Endothelial cell (in vitro differentiated cells): ENCODE results near the gene CDKAL1. TPM values are rescaled to one million over a fixed set of nuclear protein-coding genes. Genes with fewer than 3 reads are reported as not detected.

ENCODE experiments used
- DNase-seq: peaks from one replicate; pipeline ENCODE4 v3.0.0; 2021; ENCODE audit warnings: low spot score
- H3K27ac Mint-ChIP-seq: one replicate; pipeline ENCODE4 v1.8.0; 2021; ENCODE audit warnings: mixed read lengths, inconsistent platforms; ENCODE audit not compliant: unreplicated experiment
- H3K27me3 Mint-ChIP-seq: one replicate; pipeline ENCODE4 v1.8.0; 2021; ENCODE audit warnings: mild to moderate bottlenecking, moderate library complexity, mixed read lengths, inconsistent platforms; ENCODE audit not compliant: unreplicated experiment
- H3K36me3 Mint-ChIP-seq: one replicate; pipeline ENCODE4 v1.8.0; 2021; ENCODE audit warnings: mild to moderate bottlenecking, low read depth, mixed read lengths, inconsistent platforms; ENCODE audit not compliant: unreplicated experiment
- H3K4me1 Mint-ChIP-seq: one replicate; pipeline ENCODE4 v1.8.0; 2021; ENCODE audit warnings: mild to moderate bottlenecking, mixed read lengths, inconsistent platforms; ENCODE audit not compliant: unreplicated experiment
- H3K4me3 Mint-ChIP-seq: one replicate; pipeline ENCODE4 v1.8.0; 2021; ENCODE audit warnings: mild to moderate bottlenecking, mixed read lengths, inconsistent platforms; ENCODE audit not compliant: unreplicated experiment
- H3K9me3 Mint-ChIP-seq: one replicate; pipeline ENCODE4 v1.8.0; 2021; ENCODE audit warnings: mixed read lengths, inconsistent platforms; ENCODE audit not compliant: unreplicated experiment
- CTCF ChIP-seq: fragments of 200-600 bp; sonication (generic); IDR thresholded peaks from one replicate; pipeline ENCODE4 v1.5.0; 2021; ENCODE audit warnings: antibody characterized with exemption; ENCODE audit not compliant: unreplicated experiment
- total RNA-seq: library from RNA; stranded (reverse); fragmentation: NEBNext Ultra II Directional; extraction: Animal tissue kit (Norgen Biotek cat#: 25700); gene quantifications from one replicate; pipeline ENCODE4 v1.2.1, GENCODE V29; 2021; ENCODE audit not compliant: unreplicated experiment

The CDKAL1 gene
- total RNA-seq, 1 donor from 2014 or later: 43.9 TPM

- Mint-ChIP-seq H3K9me3 (no peaks in the 10 kb centered on the region), H3K27me3 (peaks cover 4% of the 10 kb centered on the region), H3K36me3 (no peaks in the 10 kb centered on the region), H3K4me1 (peaks cover 18% of the 10 kb centered on the region), H3K27ac (no peak overlapping the region), H3K4me3 (no peak overlapping the region)
- no peak for DNase-seq
- no peak for TF ChIP-seq CTCF
Measured at GRCh38 chr6:21163838-21164180, 629.6 kb downstream of the CDKAL1 start.

- Mint-ChIP-seq H3K4me1 (peaks cover 18% of the 10 kb centered on the region), H3K27me3 (peaks cover 4% of the 10 kb centered on the region), H3K36me3 (no peaks in the 10 kb centered on the region), H3K9me3 (no peaks in the 10 kb centered on the region), H3K4me3 (no peak overlapping the region), H3K27ac (no peak overlapping the region)
- no peak for DNase-seq
- no peak for TF ChIP-seq CTCF
Measured at GRCh38 chr6:21164768-21165326, 630.6 kb downstream of the CDKAL1 start.

DNA sequence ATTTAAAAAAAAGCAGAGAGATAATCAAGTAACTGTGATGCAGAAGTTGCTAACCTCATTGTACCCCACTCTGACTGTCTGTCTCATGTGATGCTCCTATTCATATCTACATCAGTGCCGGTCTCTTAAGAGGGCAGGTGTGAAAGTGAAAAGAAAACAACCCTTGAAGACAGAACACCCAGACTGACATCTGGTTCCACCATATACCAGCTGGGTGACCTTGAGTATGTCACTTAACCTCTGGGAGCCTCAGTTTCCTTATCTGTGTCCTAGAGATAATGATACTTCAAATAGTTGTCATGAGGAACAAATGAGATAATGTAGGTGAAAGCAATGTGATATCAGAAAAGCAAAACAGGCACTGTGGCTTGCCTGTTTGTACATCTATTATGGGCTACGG is 632.5 kb downstream of the CDKAL1 start:
- no peaks in the 10 kb centered on the region for H3K36me3 Mint-ChIP-seq
- H3K27ac Mint-ChIP-seq: no peak overlapping the region
- no peak overlapping the region for H3K4me3 Mint-ChIP-seq
- peaks cover 18% of the 10 kb centered on the region for H3K4me1 Mint-ChIP-seq
- DNase-seq: no peak
- TF ChIP-seq CTCF: no peak
- no peaks in the 10 kb centered on the region for H3K9me3 Mint-ChIP-seq
- H3K27me3 Mint-ChIP-seq: peaks cover 4% of the 10 kb centered on the region

GRCh38 chr6:21167790-21168189 is 633.5 kb downstream of the CDKAL1 start:
- Mint-ChIP-seq H3K4me1 (peaks cover 18% of the 10 kb centered on the region), H3K27ac (no peak overlapping the region), H3K4me3 (no peak overlapping the region), H3K36me3 (no peaks in the 10 kb centered on the region), H3K9me3 (no peaks in the 10 kb centered on the region), H3K27me3 (peaks cover 8% of the 10 kb centered on the region)
- DNase-seq: no peak
- TF ChIP-seq CTCF: no peak

- no peak overlapping the region for H3K27ac Mint-ChIP-seq
- no peak for DNase-seq
- no peaks in the 10 kb centered on the region for H3K36me3 Mint-ChIP-seq
- no peaks in the 10 kb centered on the region for H3K4me1 Mint-ChIP-seq
- no peak for TF ChIP-seq CTCF
- H3K4me3 Mint-ChIP-seq: no peak overlapping the region
- H3K9me3 Mint-ChIP-seq: no peaks in the 10 kb centered on the region
- H3K27me3 Mint-ChIP-seq: peaks cover 4% of the 10 kb centered on the region
Measured at GRCh38 chr6:21171801-21172200, 637.5 kb downstream of the CDKAL1 start.
